Ramos (cell line): ENCODE measurements around the gene CCDC66.

Experiments used
- in situ Hi-C: fragments of 300-500 bp; cut with MboI; formaldehyde crosslinking; loops from one replicate; pipeline ENCODE4 v1.14.3; 2022; ENCODE audit warnings: low sequenced_read_pairs; ENCODE audit not compliant: unreplicated experiment

CCDC66 gene

DNA sequence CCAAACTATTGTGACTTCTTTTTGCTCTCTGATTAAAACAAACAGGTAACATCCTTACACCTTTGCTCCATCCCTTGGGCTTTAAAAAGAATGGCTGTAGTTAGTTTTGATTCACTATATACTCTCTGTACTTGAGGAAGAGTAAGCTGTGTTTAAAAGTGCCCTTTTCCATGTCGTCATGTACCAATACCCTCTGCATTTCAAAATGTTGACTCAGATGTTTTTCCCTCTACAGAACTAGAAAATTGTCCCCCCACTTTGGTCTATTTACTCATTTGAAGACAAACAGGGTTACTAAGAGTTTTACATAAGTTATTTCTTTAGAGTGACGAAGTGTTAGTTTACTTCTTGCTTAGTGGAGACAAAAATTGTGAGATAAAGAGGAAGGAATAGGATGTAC, 63.4 kb downstream of the CCDC66 start:
- in situ Hi-C loops: no loop called here

GRCh38 chr3:56621681-56622080, 64.7 kb downstream of the CCDC66 start:
- in situ Hi-C loops: no loop called here

DNA sequence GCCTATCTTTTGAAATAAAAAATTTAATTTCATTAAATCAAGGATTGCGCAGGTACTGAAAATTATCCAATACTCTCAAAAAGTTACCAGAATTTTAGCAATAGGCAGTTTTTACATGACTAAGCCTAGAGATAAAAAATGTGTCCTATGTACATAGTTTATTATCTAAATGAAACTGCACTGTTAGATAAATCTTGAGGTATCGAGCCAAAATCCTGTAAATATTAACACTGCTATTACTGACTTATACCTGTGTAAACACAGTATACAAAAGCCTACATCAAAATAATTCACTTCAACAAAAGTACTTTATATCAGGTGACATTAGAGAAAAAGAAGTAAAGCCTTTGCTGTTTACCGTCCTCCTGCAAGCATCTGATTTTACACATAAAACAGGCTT, 65.4 kb downstream of the CCDC66 start:
- in situ Hi-C loops: no loop called here

GRCh38 chr3:56624725-56625124, 67.8 kb downstream of the CCDC66 start:
- in situ Hi-C loops: no loop called here

GRCh38 chr3:56629047-56629446, 72.1 kb downstream of the CCDC66 start:
- in situ Hi-C loops: no loop called here

GRCh38 chr3:56629451-56629850, 72.5 kb downstream of the CCDC66 start:
- in situ Hi-C loops: no loop called here

DNA sequence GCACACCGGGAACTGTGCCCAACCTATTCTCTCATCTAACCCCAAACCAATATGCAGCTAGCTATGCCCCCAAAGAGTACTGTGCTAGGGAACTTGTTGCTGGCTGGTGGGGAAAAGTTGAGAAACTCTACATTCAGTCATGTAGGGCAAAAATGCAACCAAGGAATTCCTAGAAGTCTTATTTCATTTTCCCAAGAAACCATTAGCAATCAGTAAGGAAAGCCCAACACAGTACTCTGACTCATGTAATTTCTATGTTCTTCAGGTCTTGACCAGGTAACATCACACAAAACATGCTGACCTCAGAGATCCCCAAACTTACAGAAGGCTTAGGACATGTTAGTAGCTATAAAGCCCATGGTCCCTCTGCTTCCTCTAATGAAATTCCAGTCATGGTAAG, 74.0 kb downstream of the CCDC66 start:
- in situ Hi-C loops: no loop called here

- in situ Hi-C loops: no loop called here
Observed at GRCh38 chr3:56633181-56633580, 76.2 kb downstream of the CCDC66 start.

GRCh38 chr3:56633602-56634535, 76.9 kb downstream of the CCDC66 start:
- in situ Hi-C loops: no loop called here

- in situ Hi-C loops: no loop called here
Observed at GRCh38 chr3:56645407-56645806, 88.4 kb downstream of the CCDC66 start.

- in situ Hi-C loops: no loop called here
Observed at GRCh38 chr3:56654460-56654859, 97.5 kb downstream of the CCDC66 start.

DNA sequence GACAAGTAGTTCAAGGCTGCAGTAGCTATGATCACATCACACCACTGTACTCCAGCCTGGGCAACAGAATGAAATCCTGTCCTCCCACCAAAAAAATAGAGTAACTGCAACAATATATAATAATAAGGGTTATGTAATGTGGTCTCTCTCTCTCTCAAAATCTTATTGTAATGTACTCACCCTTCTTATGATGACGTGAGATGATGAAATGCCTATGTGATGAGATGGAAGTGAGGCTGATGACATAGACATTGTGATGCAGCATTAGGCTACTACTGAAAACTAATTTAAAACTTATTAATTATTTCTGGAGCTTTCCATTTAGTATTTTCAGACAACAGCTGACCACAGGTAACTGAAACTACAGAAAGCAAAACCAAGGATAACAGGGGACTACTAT, 98.7 kb downstream of the CCDC66 start:
- in situ Hi-C loops: no loop called here

- in situ Hi-C loops: no loop called here
Observed at GRCh38 chr3:56664823-56665222, 107.8 kb downstream of the CCDC66 start.

DNA sequence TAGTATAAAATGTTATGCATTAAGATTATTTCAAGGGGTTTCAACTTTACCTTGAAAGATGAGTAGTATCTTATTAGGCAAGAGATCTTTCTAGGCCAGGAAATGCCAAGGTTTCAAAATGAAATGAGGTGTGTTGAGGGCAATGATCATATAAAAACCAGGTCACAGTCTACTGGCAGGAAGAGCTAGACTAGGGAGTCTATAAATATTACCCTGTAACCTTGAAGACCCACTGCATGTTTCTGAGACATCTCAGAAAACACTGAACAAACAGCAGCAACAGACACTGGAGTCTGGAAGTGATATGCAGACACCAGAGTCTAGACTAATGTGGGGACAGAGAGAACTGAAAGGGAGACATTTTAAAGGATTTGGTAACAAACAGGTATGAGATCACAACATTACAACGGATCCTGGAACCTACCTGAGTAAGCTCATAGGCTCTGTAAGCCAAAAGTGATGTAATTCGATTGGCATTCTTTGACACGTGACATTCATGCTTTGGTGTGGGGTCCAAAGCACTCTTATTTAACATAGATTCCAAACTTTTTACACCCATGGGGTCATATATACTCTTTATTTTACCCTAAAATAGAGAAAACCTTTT, 111.1 kb downstream of the CCDC66 start:
- in situ Hi-C loops: no loop called here
